Measurements from ENCODE around the gene CDH13. TPM values are rescaled to one million over a fixed set of nuclear protein-coding genes. Genes with fewer than 3 reads are reported as not detected.

The CDH13 gene
- total RNA-seq, 1 experiment from 2014 or later = 2.1 TPM

DNA sequence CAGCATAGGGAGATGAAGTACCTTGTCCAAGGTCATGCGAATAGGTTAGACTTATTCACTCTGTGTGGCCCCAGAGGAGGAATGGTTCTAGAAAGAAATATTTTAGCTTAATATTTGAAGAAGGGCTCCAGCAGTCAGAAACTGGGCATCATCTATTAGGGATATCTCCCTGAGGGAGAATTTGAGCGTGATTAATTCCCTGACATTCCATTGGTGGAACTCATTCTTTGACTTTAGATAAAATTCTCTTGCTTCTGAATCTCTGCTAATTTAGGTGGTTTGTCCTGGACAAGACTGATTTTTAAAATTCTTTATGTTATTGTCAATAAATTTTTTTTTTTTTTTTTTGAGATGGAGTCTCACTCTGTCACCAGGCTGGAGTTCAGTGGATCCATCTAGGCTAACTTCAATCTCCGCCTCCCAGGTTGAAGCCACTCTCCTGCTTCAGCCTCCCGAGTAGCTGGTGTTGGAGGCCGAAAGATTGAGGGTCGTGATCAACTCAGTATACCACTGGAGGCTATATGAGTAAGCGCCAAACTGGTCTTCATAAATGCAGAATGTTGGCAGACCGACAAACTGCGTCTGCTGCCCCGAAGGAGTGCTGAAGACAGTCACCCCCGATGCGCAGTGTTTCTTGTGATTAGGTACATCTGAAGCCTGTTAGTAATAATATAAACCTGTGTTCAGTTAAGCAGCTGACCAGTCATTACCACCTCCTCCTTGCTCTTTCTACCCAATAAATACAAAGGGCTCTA is 913.1 kb downstream of the CDH13 start:
- CTCF ChIA-PET = no interaction called here
- BruUV-seq (replicated peaks) = no TSS peak
- no peak for DNase-seq (ENCODE audit: low spot score)
- no peaks in the 10 kb centered on the region for H3K36me3 ChIP-seq (ENCODE audit: insufficient read depth, low read length, poor library complexity, severe bottlenecking)
- POLR2A ChIA-PET (ENCODE audit: low non-redundant PET) = no interaction called here
- H3K27me3 ChIP-seq (replicated peaks; ENCODE audit: insufficient read depth, low read depth, low read length, poor library complexity) = no peaks in the 10 kb centered on the region
- H3K27ac ChIP-seq (ENCODE audit: low read depth, low read length, poor library complexity, severe bottlenecking) = no peak overlapping the region
- no peaks in the 10 kb centered on the region for H3K4me1 ChIP-seq (ENCODE audit: insufficient read depth, low read length, poor library complexity, severe bottlenecking)
- TF ChIP-seq EZH2 (IDR thresholded peaks at IDR 0.05; ENCODE audit: borderline replicate concordance, low read depth, low read length, poor library complexity, severe bottlenecking) = no peak
- TF ChIP-seq, protein P1, sequence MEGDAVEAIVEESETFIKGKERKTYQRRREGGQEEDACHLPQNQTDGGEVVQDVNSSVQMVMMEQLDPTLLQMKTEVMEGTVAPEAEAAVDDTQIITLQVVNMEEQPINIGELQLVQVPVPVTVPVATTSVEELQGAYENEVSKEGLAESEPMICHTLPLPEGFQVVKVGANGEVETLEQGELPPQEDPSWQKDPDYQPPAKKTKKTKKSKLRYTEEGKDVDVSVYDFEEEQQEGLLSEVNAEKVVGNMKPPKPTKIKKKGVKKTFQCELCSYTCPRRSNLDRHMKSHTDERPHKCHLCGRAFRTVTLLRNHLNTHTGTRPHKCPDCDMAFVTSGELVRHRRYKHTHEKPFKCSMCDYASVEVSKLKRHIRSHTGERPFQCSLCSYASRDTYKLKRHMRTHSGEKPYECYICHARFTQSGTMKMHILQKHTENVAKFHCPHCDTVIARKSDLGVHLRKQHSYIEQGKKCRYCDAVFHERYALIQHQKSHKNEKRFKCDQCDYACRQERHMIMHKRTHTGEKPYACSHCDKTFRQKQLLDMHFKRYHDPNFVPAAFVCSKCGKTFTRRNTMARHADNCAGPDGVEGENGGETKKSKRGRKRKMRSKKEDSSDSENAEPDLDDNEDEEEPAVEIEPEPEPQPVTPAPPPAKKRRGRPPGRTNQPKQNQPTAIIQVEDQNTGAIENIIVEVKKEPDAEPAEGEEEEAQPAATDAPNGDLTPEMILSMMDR (conservative IDR thresholded peaks at IDR 0.05; ENCODE audit: low read depth, low read length) = no peak
- intact Hi-C loops (cut with micrococcal nuclease; ENCODE audit: unreplicated experiment) = no loop called here
- H3K4me3 ChIP-seq (ENCODE audit: low read depth, low read length, poor library complexity, severe bottlenecking) = no peak overlapping the region
- no peaks in the 10 kb centered on the region for H3K9me3 ChIP-seq (ENCODE audit: low read depth, low read length, poor library complexity, severe bottlenecking)

GRCh38 chr16:83541231-83541630 is 914.5 kb downstream of the CDH13 start:
- CTCF ChIA-PET = no interaction called here
- TF ChIP-seq EZH2 (IDR thresholded peaks at IDR 0.05; ENCODE audit: borderline replicate concordance, low read depth, low read length, poor library complexity, severe bottlenecking) = no peak
- TF ChIP-seq, protein P1 (conservative IDR thresholded peaks at IDR 0.05; ENCODE audit: low read depth, low read length) = no peak

GRCh38 chr16:83542491-83542890 is 915.7 kb downstream of the CDH13 start:
- no peak overlapping the region for H3K27ac ChIP-seq (ENCODE audit: low read depth, low read length, poor library complexity, severe bottlenecking)
- no TSS peak for BruUV-seq (replicated peaks)
- no peak overlapping the region for H3K4me3 ChIP-seq (ENCODE audit: low read depth, low read length, poor library complexity, severe bottlenecking)
- intact Hi-C loops (cut with micrococcal nuclease; ENCODE audit: unreplicated experiment) = no loop called here
- H3K36me3 ChIP-seq (ENCODE audit: insufficient read depth, low read length, poor library complexity, severe bottlenecking) = no peaks in the 10 kb centered on the region
- no peaks in the 10 kb centered on the region for H3K9me3 ChIP-seq (ENCODE audit: low read depth, low read length, poor library complexity, severe bottlenecking)
- ChIA-PET POLR2A (ENCODE audit: low non-redundant PET) (no interaction called here), CTCF (no interaction called here)
- no peak for DNase-seq (ENCODE audit: low spot score)
- TF ChIP-seq, protein P1 (conservative IDR thresholded peaks at IDR 0.05; ENCODE audit: low read depth, low read length) = no peak
- TF ChIP-seq EZH2 (IDR thresholded peaks at IDR 0.05; ENCODE audit: borderline replicate concordance, low read depth, low read length, poor library complexity, severe bottlenecking) = no peak
- H3K4me1 ChIP-seq (ENCODE audit: insufficient read depth, low read length, poor library complexity, severe bottlenecking) = no peaks in the 10 kb centered on the region
- H3K27me3 ChIP-seq (replicated peaks; ENCODE audit: insufficient read depth, low read depth, low read length, poor library complexity) = no peaks in the 10 kb centered on the region

More at GRCh38 chr16:83541231-83541630, 914.5 kb downstream of the CDH13 start:
- H3K4me1 ChIP-seq (ENCODE audit: insufficient read depth, low read length, poor library complexity, severe bottlenecking) = no peaks in the 10 kb centered on the region
- H3K4me3 ChIP-seq (ENCODE audit: low read depth, low read length, poor library complexity, severe bottlenecking) = no peak overlapping the region
- no peaks in the 10 kb centered on the region for H3K36me3 ChIP-seq (ENCODE audit: insufficient read depth, low read length, poor library complexity, severe bottlenecking)
- no TSS peak for BruUV-seq (replicated peaks)
- H3K27ac ChIP-seq (ENCODE audit: low read depth, low read length, poor library complexity, severe bottlenecking) = no peak overlapping the region
- H3K27me3 ChIP-seq (replicated peaks; ENCODE audit: insufficient read depth, low read depth, low read length, poor library complexity) = no peaks in the 10 kb centered on the region
- no peaks in the 10 kb centered on the region for H3K9me3 ChIP-seq (ENCODE audit: low read depth, low read length, poor library complexity, severe bottlenecking)
- POLR2A ChIA-PET (ENCODE audit: low non-redundant PET) = no interaction called here
- no peak for DNase-seq (ENCODE audit: low spot score)
- intact Hi-C loops (cut with micrococcal nuclease; ENCODE audit: unreplicated experiment) = no loop called here

Data from A673 (cell line).